ENCODE measurements around the gene RYR2. TPM values are rescaled to one million over a fixed set of nuclear protein-coding genes. Genes with fewer than 3 reads are reported as not detected.

RYR2 gene
- total RNA-seq, 4 donors from 2014 or later, result 1.2 to 7.0 (median 2.5) TPM

DNA sequence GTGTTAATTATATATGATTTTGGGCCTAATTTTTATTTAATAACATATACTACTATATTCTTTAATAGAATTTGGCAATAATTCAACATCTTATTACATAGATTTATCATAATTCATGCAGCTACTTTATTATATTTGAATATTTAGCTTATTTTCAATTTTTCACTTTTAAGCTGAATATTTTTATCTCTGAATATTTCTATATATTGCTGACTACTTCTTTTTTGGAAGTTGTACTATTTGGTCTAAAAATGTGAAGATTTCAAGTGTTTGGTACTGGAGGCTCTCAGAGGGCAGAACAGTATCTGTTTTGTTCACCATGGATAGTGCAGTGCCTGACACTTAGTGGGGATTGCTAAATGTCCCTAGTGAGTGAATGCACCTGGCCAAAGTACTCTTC, 389.5 kb downstream of the RYR2 start:
- intact Hi-C loops (cut with DNase I; ENCODE audit: low total_unique reads) (no loop called here), in situ Hi-C loops (cut with MboI; ENCODE audit: low pct_ligation_motif_present in 1 of 4, low pct_unique_long_range_greater_than_20kb in 1 of 4, low sequenced_read_pairs in 3 of 4) (no loop called here)
- Histone ChIP-seq H3K36me3 (no peaks in the 10 kb centered on the region), H3K4me3 (no peak overlapping the region), H3K9me3 (no peaks in the 10 kb centered on the region), H3K4me1 (no peaks in the 10 kb centered on the region), H3K27me3 (no peaks in the 10 kb centered on the region), H3K27ac (no peak overlapping the region)
- TF ChIP-seq, protein P1, sequence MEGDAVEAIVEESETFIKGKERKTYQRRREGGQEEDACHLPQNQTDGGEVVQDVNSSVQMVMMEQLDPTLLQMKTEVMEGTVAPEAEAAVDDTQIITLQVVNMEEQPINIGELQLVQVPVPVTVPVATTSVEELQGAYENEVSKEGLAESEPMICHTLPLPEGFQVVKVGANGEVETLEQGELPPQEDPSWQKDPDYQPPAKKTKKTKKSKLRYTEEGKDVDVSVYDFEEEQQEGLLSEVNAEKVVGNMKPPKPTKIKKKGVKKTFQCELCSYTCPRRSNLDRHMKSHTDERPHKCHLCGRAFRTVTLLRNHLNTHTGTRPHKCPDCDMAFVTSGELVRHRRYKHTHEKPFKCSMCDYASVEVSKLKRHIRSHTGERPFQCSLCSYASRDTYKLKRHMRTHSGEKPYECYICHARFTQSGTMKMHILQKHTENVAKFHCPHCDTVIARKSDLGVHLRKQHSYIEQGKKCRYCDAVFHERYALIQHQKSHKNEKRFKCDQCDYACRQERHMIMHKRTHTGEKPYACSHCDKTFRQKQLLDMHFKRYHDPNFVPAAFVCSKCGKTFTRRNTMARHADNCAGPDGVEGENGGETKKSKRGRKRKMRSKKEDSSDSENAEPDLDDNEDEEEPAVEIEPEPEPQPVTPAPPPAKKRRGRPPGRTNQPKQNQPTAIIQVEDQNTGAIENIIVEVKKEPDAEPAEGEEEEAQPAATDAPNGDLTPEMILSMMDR (IDR thresholded peaks at IDR 0.05), result no peak
- TF ChIP-seq EP300 (IDR thresholded peaks at IDR 0.05; ENCODE audit: low read depth), result no peak
- no peak for TF ChIP-seq POLR2AphosphoS5 (IDR thresholded peaks at IDR 0.05)
- no peak for TF ChIP-seq POLR2A (IDR thresholded peaks at IDR 0.05)
- no peak for DNase-seq

DNA sequence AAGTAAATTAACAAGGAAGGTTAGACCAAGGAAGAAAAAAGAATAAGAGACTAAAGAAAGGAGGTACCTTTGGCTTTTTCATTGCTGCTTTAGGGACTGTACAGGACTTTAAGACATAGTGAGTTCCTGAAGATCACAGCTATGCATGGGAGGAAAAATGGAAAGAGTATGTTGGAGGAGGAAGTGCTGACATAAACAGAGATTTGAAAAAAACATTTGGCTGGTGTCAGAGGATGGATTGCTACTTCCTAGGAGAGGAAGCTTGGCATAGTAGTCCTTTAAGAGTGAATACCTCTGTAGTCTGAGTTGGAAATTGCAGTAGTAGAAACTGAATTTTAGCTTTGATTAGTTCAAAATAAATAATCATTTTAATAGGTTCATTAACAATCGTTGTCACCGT, 398.4 kb downstream of the RYR2 start:
- TF ChIP-seq POLR2AphosphoS5 (IDR thresholded peaks at IDR 0.05) (no peak), POLR2A (IDR thresholded peaks at IDR 0.05) (no peak), EP300 (IDR thresholded peaks at IDR 0.05; ENCODE audit: low read depth) (no peak)
- TF ChIP-seq, protein P1 (IDR thresholded peaks at IDR 0.05), result no peak
- DNase-seq, result no peak
- in situ Hi-C loops (cut with MboI; ENCODE audit: low pct_ligation_motif_present in 1 of 4, low pct_unique_long_range_greater_than_20kb in 1 of 4, low sequenced_read_pairs in 3 of 4), result no loop called here
- H3K4me1 ChIP-seq, result no peaks in the 10 kb centered on the region
- no peak overlapping the region for H3K4me3 ChIP-seq
- no peak overlapping the region for H3K27ac ChIP-seq
- no peaks in the 10 kb centered on the region for H3K36me3 ChIP-seq
- H3K27me3 ChIP-seq, result no peaks in the 10 kb centered on the region
- 54 to 59% methylated on average over 2 of the region's 2 CpGs for WGBS, 2 donors (ENCODE audit: low coverage in 1 of 2)
- no peaks in the 10 kb centered on the region for H3K9me3 ChIP-seq
- intact Hi-C loops (cut with DNase I; ENCODE audit: low total_unique reads), result no loop called here

DNA sequence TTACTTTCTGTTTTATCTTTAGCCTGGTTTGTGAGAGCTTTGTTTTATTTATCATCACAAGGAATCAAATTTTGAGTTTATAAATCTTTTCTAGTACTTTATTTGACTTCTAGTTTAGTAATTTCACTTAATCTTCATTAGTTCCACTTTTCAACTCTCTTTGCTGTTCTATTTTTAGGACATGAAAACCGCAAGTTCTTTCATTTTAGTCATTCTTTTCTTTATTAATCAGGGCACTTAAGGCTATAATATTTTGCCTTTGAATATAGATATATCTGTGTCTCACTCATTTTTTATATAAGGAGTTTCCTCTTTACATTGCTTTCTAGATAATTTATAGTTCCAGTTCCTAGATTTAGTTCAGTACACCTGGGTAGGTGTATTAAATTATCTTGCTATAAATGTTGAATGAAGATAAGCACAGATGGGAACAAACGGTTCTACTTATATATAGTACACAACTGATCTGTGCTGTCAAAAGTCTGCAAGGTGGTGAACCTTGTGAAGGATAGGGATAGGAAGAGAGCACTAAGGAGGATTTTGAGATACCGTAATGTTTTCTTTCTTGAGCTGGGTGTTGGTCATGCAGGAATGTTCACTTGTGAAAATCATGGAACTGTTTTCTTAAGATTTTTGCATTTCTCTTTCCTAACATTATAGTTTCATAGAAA, 402.3 kb downstream of the RYR2 start:
- no peak overlapping the region for H3K4me3 ChIP-seq
- WGBS, 2 donors (ENCODE audit: low coverage in 1 of 2), result 51 to 54% methylated on average over 3 of the region's 3 CpGs
- H3K9me3 ChIP-seq, result no peaks in the 10 kb centered on the region
- intact Hi-C loops (cut with DNase I; ENCODE audit: low total_unique reads) (no loop called here), in situ Hi-C loops (cut with MboI; ENCODE audit: low pct_ligation_motif_present in 1 of 4, low pct_unique_long_range_greater_than_20kb in 1 of 4, low sequenced_read_pairs in 3 of 4) (no loop called here)
- no peaks in the 10 kb centered on the region for H3K4me1 ChIP-seq
- TF ChIP-seq EP300 (IDR thresholded peaks at IDR 0.05; ENCODE audit: low read depth) (no peak), POLR2AphosphoS5 (IDR thresholded peaks at IDR 0.05) (no peak), POLR2A (IDR thresholded peaks at IDR 0.05) (no peak)
- TF ChIP-seq, protein P1 (IDR thresholded peaks at IDR 0.05), result no peak
- no peak overlapping the region for H3K27ac ChIP-seq
- no peak for DNase-seq
- H3K27me3 ChIP-seq, result no peaks in the 10 kb centered on the region
- no peaks in the 10 kb centered on the region for H3K36me3 ChIP-seq

DNA sequence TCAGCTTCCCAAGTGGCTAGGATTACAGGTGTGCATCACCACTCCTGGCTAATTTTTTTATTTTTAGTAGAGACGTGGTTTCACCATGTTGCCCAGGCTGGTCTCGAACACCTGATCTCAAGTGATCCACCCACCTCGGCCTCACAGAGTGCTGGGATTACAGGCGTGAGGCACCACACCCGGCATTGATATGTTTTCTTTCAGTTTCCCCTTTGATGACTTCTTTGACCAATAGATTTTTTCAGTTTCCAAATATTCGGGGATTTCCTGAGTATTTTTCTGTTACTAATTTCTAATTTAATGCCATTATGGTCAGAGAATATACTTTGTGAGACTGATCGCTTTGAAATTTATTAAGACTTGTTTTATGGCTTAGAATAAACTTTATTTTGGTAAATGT, 406.1 kb downstream of the RYR2 start:
- no peaks in the 10 kb centered on the region for H3K9me3 ChIP-seq

More for the DNA sequence above, 406.1 kb downstream of the RYR2 start:
- no peaks in the 10 kb centered on the region for H3K36me3 ChIP-seq
- intact Hi-C loops (cut with DNase I; ENCODE audit: low total_unique reads), result no loop called here
- in situ Hi-C loops (cut with MboI; ENCODE audit: low pct_ligation_motif_present in 1 of 4, low pct_unique_long_range_greater_than_20kb in 1 of 4, low sequenced_read_pairs in 3 of 4), result no loop called here
- no peak overlapping the region for H3K27ac ChIP-seq
- no peaks in the 10 kb centered on the region for H3K4me1 ChIP-seq
- DNase-seq, result no peak
- H3K4me3 ChIP-seq, result no peak overlapping the region
- no peak for TF ChIP-seq POLR2A (IDR thresholded peaks at IDR 0.05)
- no peak for TF ChIP-seq POLR2AphosphoS5 (IDR thresholded peaks at IDR 0.05)
- TF ChIP-seq, protein P1 (IDR thresholded peaks at IDR 0.05), result no peak
- TF ChIP-seq EP300 (IDR thresholded peaks at IDR 0.05; ENCODE audit: low read depth), result no peak
- H3K27me3 ChIP-seq, result no peaks in the 10 kb centered on the region
- 54 to 66% methylated on average over 6 to 7 of the region's 7 CpGs for WGBS, 2 donors (ENCODE audit: low coverage in 1 of 2)
